Measurements from ENCODE around the gene PAFAH1B2.

PAFAH1B2 gene

DNA sequence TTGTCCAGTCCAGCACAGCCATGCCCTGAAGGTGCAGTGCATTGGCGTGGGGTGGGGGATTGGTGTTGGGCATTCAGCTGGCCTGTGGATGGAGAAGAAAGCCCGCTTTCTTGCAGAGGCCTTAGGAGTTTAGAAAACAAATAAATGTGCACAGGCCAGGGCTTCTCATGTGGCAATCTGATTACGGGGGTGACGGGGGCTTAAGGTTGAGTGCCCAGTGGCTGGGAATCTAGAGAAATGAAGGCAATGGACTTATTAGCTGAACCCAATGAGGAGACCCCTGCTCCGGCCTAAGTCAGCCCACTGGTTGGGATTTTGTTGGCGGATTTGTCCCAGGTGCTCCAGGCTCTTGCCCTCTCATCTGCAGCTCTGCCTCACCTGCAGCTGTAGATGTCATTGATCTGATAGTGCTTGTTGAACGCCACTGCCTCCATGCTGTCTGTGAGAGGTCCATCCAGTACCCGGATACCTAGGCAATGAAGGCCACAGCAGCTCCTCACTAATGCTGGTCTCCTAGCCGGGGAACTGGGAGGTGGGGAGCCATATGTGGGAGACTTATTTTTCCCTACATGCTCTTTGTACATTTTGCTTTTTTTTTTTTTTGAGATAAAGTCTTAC, 81.6 kb downstream of the PAFAH1B2 start:
- no peak for DNase-seq

Measured in activated CD4-positive, alpha-beta T cell treated with anti-CD3 and anti-CD28 coated beads, Interleukin-2, amount 50 U/mL, for 4 hours (primary cell).